ENCODE data around the gene WDR7.

Gene WDR7

DNA sequence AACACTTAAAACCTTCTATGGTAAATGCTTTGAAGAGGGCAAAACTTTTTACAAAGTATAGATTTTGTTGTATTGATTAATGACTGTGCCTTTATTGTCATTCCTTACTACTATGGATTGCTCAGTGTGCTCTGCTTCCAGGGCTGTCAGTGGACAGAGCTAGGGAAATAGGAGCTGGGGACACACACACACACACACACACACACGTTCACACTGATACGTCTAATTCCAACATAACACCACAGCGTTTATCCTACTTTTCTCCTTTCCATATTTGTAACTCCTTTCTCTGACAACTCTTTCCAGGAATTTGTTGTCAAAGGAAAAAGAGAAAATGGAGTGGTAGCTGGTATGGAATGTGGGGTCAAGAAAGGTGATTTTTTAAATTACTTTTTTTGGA lies 21.8 kb downstream of the WDR7 start:
- Mint-ChIP-seq H3K27ac (no peak overlapping the region), H3K36me3 (ENCODE audit: low read depth) (peaks cover 41% of the 10 kb centered on the region), H3K9me3 (no peaks in the 10 kb centered on the region), H3K4me3 (no peak overlapping the region), H3K27me3 (no peaks in the 10 kb centered on the region), H3K4me1 (ENCODE audit: low read depth) (peaks cover 31% of the 10 kb centered on the region)
- DNase-seq = no peak

DNA sequence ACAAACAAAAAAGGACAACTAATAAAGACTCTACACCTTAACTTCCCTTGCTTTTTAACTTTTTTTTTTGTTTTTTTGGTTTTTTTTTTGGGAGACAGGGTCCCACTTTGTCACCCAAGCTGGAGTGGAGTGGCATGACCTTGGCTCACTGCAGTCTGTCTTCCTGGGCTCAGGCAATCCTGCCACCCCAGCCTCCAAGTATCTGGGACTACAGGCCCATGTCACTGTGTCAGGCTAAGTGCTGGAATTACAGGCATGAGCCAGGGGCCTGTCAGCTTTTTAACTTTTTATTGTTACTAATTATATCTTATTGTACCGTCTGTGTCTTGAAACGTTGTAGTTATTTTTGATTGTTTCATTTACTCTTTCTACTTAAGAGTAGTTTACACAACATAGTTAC lies 25.5 kb downstream of the WDR7 start:
- DNase-seq = no peak
- Mint-ChIP-seq H3K36me3 (ENCODE audit: low read depth) (peaks cover 51% of the 10 kb centered on the region), H3K4me3 (no peak overlapping the region), H3K27me3 (no peaks in the 10 kb centered on the region), H3K9me3 (no peaks in the 10 kb centered on the region), H3K27ac (no peak overlapping the region), H3K4me1 (ENCODE audit: low read depth) (peaks cover 5% of the 10 kb centered on the region)

DNA sequence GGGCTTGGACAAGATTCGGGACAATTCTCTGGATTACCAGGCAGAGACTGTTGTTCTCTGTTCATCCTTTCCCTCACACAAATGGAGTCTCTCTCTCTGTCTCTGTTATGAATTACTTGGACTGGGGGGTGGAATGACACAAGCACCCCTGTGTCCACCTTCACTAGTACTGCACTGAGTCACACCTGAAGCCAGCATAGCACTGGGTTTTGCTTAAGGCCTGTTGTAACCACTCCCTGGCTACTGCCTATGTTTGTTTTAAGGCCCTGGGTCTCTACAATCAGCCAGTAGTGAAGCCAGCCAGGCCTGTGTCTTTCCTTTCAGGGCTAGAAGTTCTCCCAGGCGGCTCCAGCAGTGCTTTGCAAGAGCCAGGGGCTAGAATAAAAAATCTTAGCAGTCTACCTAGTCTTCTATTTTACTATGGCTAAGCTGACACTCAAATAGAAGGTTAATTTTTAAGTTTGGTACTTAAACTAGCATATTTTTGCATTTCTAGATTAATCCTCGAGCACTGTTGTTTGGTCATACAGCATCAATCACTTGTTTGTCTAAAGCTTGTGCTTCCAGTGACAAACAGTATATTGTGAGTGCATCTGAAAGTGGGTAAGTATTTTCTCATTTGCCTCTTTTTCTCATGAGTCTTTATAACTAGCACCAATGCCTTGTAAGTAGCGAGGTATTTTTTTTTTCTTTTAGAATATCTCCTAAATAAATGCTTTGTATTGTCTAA lies 27.8 kb downstream of the WDR7 start:
- Mint-ChIP-seq H3K4me3 (no peak overlapping the region), H3K36me3 (ENCODE audit: low read depth) (peaks cover 55% of the 10 kb centered on the region), H3K9me3 (no peaks in the 10 kb centered on the region), H3K27me3 (no peaks in the 10 kb centered on the region), H3K27ac (no peak overlapping the region), H3K4me1 (ENCODE audit: low read depth) (peaks cover 3% of the 10 kb centered on the region)
- no peak for DNase-seq

DNA sequence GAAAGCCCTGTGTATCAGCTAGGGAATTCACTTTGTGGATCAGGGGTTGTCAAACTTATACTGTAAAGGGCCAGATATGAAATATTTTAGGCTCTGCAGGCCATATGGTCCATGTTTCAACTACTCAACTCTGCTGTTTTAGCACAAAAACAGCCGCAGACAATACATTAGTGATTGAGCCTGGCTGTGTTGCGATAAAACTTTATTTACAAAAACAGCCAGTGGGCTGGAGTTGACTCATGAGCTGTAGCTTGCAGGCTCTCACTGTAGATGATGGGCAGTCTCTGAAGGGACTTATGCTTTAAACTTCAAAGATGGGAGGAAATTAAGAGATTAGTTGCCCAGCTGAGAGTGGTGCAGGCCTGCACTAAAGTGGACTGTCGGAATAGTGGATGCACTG lies 33.1 kb downstream of the WDR7 start:
- no peak overlapping the region for H3K4me3 Mint-ChIP-seq
- peaks cover 64% of the 10 kb centered on the region for H3K36me3 Mint-ChIP-seq (ENCODE audit: low read depth)
- DNase-seq = no peak
- no peaks in the 10 kb centered on the region for H3K27me3 Mint-ChIP-seq
- no peak overlapping the region for H3K27ac Mint-ChIP-seq
- no peaks in the 10 kb centered on the region for H3K4me1 Mint-ChIP-seq (ENCODE audit: low read depth)
- H3K9me3 Mint-ChIP-seq = no peaks in the 10 kb centered on the region

DNA sequence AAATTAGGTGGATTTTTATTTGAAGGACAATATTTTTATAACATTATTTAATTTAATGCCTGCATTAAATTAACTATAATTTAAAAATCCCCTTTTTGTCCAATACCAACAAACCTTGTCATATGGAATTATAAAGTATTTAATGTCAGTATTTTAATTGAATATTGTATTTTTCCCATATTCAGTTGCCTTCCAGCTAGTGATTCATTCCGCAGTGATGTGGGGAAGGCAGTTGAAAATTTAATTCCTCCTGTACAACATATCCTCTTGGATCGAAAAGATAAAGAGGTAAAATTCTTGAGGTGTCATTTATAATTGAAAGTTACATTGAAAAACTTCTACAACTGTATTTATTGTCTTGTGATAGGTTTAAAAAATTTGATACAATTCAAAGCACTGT lies 40.4 kb downstream of the WDR7 start:
- Mint-ChIP-seq H3K27ac (no peak overlapping the region), H3K4me1 (ENCODE audit: low read depth) (no peaks in the 10 kb centered on the region), H3K36me3 (ENCODE audit: low read depth) (peaks cover 60% of the 10 kb centered on the region), H3K27me3 (no peaks in the 10 kb centered on the region), H3K9me3 (no peaks in the 10 kb centered on the region), H3K4me3 (no peak overlapping the region)
- DNase-seq = no peak

DNA sequence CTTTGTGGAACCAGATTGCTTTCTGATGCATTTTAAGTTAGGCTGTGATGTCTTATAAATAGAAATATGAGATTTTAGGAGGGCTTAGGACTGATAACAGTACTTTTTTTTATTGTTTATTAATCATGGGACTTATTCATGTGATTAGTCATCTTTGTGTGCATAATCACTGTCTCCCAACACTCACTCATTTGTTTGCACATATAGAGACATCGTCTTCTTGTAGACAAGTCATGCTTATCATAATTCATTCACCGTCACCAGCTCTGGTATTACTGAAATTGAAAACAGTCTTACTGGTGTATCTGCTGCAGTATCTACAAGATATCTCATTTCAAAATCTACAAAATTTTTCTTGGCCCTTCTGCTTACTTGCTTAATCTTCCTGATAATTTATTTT lies 45.8 kb downstream of the WDR7 start:
- DNase-seq = no peak
- Mint-ChIP-seq H3K9me3 (no peaks in the 10 kb centered on the region), H3K27me3 (no peaks in the 10 kb centered on the region), H3K4me1 (ENCODE audit: low read depth) (no peaks in the 10 kb centered on the region), H3K36me3 (ENCODE audit: low read depth) (peaks cover 45% of the 10 kb centered on the region), H3K4me3 (no peak overlapping the region), H3K27ac (no peak overlapping the region)

DNA sequence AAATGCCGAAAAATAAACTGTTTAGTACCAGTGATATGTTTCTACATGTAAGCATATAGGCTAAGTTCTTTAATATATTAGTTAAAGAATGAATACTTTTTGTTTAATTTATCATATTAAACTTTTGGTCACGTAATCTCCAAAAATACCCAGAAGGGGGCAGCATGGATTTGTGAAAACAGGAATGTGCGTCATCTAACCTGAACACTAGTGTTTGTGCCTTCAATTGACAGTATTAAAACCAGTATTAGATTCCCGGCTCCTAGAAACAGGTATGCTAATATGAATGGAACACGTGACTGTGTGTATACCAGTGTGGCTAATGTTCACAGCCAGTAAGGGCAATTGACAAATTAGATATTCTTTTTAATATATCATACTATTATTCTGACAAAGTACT lies 51.8 kb downstream of the WDR7 start:
- Mint-ChIP-seq H3K36me3 (ENCODE audit: low read depth) (peaks cover 20% of the 10 kb centered on the region), H3K27me3 (no peaks in the 10 kb centered on the region), H3K4me3 (no peak overlapping the region), H3K9me3 (no peaks in the 10 kb centered on the region), H3K27ac (no peak overlapping the region), H3K4me1 (ENCODE audit: low read depth) (peaks cover 2% of the 10 kb centered on the region)
- DNase-seq = no peak

DNA sequence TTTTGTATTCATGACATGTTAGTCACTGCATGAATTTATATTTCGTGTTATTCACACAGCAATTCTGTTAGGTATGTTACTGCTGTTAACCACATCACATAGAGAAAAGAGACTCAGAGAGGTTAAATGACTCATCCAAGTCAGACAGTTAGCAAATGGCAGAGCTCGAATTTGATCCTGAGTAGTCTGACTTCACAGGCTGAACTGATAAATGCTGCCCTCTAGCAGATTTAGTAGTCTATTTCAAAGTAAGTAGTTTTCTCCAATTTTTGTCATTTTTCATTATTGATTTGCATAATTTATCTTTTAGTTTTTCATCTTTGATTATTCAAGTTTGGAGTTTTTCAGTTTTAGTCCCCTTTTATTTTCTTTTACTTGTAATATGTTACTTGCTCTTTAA lies 58.3 kb downstream of the WDR7 start:
- Mint-ChIP-seq H3K27ac (no peak overlapping the region), H3K4me3 (no peak overlapping the region), H3K9me3 (no peaks in the 10 kb centered on the region), H3K36me3 (ENCODE audit: low read depth) (peaks cover 14% of the 10 kb centered on the region), H3K27me3 (no peaks in the 10 kb centered on the region), H3K4me1 (ENCODE audit: low read depth) (peaks cover 16% of the 10 kb centered on the region)
- DNase-seq = no peak

DNA sequence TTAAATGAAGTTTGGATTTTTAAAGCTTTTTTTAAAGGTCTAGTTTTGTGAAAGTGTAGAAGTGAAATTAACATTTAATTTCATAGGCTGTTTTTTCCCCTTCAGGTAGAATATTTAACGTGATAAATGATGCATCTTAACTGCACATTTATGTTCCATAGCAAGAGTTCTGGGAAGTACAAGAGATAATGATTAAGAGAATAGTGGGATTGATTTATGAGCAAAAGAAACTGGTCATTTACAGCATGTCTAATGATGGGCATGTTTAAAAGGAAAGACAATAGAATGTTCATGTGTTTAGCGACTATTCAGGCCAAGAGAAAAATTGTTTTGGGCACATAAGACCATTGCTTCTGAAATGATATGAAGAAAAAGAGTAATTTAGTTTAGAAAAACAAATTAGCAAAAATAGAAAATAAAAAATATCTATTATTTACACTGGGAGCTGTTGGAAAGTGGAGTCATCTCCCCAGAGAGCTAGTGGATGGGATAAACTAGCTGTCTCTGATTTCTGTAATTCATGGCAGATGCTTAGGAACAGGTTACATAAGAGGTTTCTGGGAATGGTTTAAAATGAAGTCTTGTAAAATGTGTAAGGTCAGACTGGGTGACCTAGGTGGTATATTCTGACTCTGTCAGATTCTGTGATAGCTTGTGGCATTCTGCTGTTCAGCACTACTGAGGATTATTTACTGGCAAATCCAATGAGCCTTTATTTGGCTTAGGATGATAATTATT lies 60.7 kb downstream of the WDR7 start:
- H3K36me3 Mint-ChIP-seq (ENCODE audit: low read depth) = peaks cover 6% of the 10 kb centered on the region
- H3K27ac Mint-ChIP-seq = no peak overlapping the region
- H3K4me1 Mint-ChIP-seq (ENCODE audit: low read depth) = peaks cover 33% of the 10 kb centered on the region
- no peak overlapping the region for H3K4me3 Mint-ChIP-seq
- no peaks in the 10 kb centered on the region for H3K27me3 Mint-ChIP-seq
- no peak for DNase-seq
- H3K9me3 Mint-ChIP-seq = no peaks in the 10 kb centered on the region

DNA sequence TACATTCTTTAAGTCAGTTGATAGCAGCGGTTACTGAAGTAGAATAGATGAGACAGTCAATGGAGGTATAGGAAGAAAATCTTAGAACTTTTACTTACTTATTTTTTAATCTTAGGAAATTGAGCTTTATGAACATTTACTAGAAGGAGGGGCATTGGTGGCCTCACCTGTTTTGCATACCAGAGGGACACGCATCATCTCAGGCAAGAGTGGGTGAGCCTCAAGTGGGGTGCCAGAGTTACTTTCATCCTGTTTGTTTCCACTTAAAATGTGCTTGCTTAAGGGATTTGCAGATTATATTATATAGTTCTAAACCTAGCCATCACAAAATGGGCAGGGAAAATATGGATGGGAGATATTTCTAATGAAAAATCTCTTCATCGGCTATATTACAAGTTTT lies 61.6 kb downstream of the WDR7 start:
- H3K27ac Mint-ChIP-seq = no peak overlapping the region
- H3K4me1 Mint-ChIP-seq (ENCODE audit: low read depth) = peaks cover 37% of the 10 kb centered on the region
- no peak overlapping the region for H3K4me3 Mint-ChIP-seq
- H3K9me3 Mint-ChIP-seq = no peaks in the 10 kb centered on the region
- no peak for DNase-seq
- peaks cover 5% of the 10 kb centered on the region for H3K36me3 Mint-ChIP-seq (ENCODE audit: low read depth)
- no peaks in the 10 kb centered on the region for H3K27me3 Mint-ChIP-seq

DNA sequence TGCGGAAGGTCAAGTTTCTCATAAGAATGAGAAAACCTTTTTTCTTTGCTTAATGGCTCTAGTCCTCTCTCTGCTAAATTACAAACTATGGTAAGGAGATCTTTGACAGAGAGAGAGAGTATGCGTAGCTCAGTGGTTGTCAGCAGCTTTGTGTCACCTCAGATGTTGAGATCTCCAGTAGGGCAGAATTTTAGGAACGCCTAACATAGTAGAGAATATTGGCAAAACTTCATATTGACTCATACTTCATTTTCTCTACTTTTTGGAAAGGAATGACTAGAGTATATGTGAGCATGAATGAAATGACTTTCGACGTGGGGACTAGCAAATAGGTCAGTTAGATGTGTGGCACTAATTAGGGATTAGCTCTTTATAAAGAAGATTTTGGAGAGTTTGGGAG lies 64.0 kb downstream of the WDR7 start:
- no peaks in the 10 kb centered on the region for H3K9me3 Mint-ChIP-seq
- no peak overlapping the region for H3K4me3 Mint-ChIP-seq
- peaks cover 31% of the 10 kb centered on the region for H3K4me1 Mint-ChIP-seq (ENCODE audit: low read depth)
- H3K36me3 Mint-ChIP-seq (ENCODE audit: low read depth) = peaks cover 26% of the 10 kb centered on the region
- DNase-seq = no peak
- no peak overlapping the region for H3K27ac Mint-ChIP-seq
- no peaks in the 10 kb centered on the region for H3K27me3 Mint-ChIP-seq

DNA sequence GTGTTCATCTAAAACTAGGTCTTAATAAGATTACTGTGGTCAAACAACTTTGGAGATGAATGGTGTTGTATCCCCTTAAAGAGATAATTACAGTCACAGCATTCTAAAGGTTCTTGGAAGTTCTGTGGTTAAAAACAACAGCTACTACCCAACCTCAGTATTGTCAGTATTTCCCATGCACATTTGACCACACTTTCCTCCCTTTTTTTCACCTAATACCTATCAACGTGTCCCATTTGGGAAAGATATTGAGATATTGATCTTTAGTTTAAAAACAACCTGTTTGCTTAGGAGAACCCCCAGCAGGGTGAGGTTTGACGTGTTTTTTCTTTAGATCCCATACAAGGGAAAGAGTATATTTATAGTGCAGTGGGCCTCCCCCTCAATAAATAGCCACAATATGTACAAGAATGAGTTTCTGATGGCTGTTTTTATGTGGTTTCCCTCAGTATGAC lies 65.6 kb downstream of the WDR7 start:
- Mint-ChIP-seq H3K27ac (peak overlapping the region; percentile 55), H3K4me3 (no peak overlapping the region), H3K4me1 (ENCODE audit: low read depth) (peaks cover 36% of the 10 kb centered on the region), H3K36me3 (ENCODE audit: low read depth) (peaks cover 35% of the 10 kb centered on the region), H3K9me3 (no peaks in the 10 kb centered on the region), H3K27me3 (no peaks in the 10 kb centered on the region)
- no peak for DNase-seq

DNA sequence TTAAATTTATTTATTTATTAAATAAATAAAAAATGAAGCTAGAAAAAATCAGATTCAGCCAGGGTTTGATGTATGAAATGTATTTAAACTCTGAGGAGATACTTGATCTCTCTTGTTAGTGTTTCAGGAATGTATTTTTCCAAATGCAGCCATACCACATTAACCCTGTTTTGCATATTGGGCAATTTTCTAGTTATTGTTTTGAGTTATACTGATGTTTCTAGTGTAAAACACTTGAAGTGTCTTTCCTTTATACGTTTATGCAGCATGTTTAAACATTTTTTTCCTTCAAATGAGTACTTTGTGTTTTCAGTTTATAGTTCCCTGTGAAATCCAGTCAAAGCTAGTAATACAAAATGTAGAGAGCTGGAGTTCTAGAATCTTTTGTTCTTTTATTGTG lies 69.9 kb downstream of the WDR7 start:
- H3K27me3 Mint-ChIP-seq = no peaks in the 10 kb centered on the region
- peaks cover 70% of the 10 kb centered on the region for H3K36me3 Mint-ChIP-seq (ENCODE audit: low read depth)
- no peak overlapping the region for H3K4me3 Mint-ChIP-seq
- DNase-seq = no peak
- no peaks in the 10 kb centered on the region for H3K9me3 Mint-ChIP-seq
- H3K27ac Mint-ChIP-seq = no peak overlapping the region
- H3K4me1 Mint-ChIP-seq (ENCODE audit: low read depth) = peaks cover 23% of the 10 kb centered on the region

DNA sequence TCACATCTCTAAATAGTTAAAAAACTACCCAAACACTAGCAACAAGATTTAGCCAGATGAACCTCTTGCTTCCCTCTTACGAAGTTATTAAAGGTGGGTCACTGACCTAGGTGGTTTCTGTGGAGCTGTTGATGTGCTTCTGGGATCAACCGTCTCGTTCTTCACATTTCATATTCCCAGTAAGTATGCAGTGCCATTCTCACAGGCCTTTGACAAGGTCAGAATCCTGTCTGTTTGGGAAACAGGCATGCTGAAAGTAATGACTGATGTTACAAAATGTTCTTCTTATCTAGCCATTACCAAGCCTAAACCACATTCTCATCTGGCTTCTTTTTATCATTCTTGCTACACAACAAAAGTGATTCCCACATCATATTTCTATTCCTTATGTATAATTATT lies 70.3 kb downstream of the WDR7 start:
- H3K9me3 Mint-ChIP-seq = no peaks in the 10 kb centered on the region
- H3K27ac Mint-ChIP-seq = no peak overlapping the region
- peaks cover 74% of the 10 kb centered on the region for H3K36me3 Mint-ChIP-seq (ENCODE audit: low read depth)
- H3K4me3 Mint-ChIP-seq = no peak overlapping the region
- H3K27me3 Mint-ChIP-seq = no peaks in the 10 kb centered on the region
- no peak for DNase-seq
- peaks cover 21% of the 10 kb centered on the region for H3K4me1 Mint-ChIP-seq (ENCODE audit: low read depth)

DNA sequence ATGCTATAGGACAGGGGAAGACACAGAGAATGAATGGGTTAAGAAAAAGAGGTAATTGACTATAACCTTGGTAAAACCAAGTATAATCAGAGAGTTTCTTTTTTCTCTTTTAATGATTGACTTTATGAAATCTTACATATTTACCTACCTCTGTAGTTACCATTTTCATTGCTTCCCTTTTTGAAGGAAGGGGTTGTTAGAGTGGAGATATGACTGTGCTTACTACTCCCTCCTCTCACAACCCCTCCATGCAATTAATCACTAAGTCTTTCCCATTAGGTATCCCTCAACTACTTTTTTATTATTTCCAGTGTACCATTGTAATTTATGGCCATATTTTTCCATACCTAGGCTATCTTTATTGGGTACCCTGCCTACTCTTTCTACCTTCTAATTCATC lies 71.4 kb downstream of the WDR7 start:
- Mint-ChIP-seq H3K27ac (no peak overlapping the region), H3K9me3 (peaks cover 8% of the 10 kb centered on the region), H3K4me3 (no peak overlapping the region), H3K36me3 (ENCODE audit: low read depth) (peaks cover 80% of the 10 kb centered on the region), H3K27me3 (no peaks in the 10 kb centered on the region), H3K4me1 (ENCODE audit: low read depth) (peaks cover 23% of the 10 kb centered on the region)
- no peak for DNase-seq
